Brain microvascular endothelial cell (primary cell): ENCODE measurements around the gene SLC25A29.
"Not testable (repeated sequence)": the region's sequence is repeated elsewhere in the genome, so short reads cannot be mapped to it uniquely, and the experiment has no call there.

Experiments
- DNase-seq: peaks from one replicate; pipeline ENCODE4 v3.0.0-alpha.2; 2020
- H3K27ac ChIP-seq: fragments of 250-450 bp; sonication (Bioruptor Pico); 2 replicates; pipeline ENCODE4 v1.5.1; 2020; ENCODE audit warnings: mild to moderate bottlenecking, moderate library complexity
- H3K27me3 ChIP-seq: fragments of 250-450 bp; sonication (Bioruptor Pico); replicated peaks from 2 replicates; pipeline ENCODE4 v1.5.1; 2020; ENCODE audit warnings: mild to moderate bottlenecking
- H3K36me3 ChIP-seq: fragments of 250-450 bp; sonication (Bioruptor Pico); replicated peaks from 2 replicates; pipeline ENCODE4 v1.5.1; 2020; ENCODE audit warnings: mild to moderate bottlenecking
- H3K4me3 ChIP-seq: 2 replicates; pipeline ENCODE4 v1.5.1; 2011; ENCODE audit warnings: low read depth, mild to moderate bottlenecking, control low read depth, low read length, moderate library complexity
- in situ Hi-C: cut with HindIII; loops from 2 replicates; pipeline ENCODE4 v1.10.0; 2017; ENCODE audit warnings: low sequenced_read_pairs, low pct_ligation_motif_present
- TF ChIP-seq, protein P1 (sequence below): IDR thresholded peaks from 2 replicates; pipeline ENCODE4 v1.5.1; 2011; ENCODE audit warnings: low read depth, mild to moderate bottlenecking, moderate library complexity, low read length, control low read depth, inconsistent platforms; ENCODE audit errors: missing control alignments

The SLC25A29 gene

DNA sequence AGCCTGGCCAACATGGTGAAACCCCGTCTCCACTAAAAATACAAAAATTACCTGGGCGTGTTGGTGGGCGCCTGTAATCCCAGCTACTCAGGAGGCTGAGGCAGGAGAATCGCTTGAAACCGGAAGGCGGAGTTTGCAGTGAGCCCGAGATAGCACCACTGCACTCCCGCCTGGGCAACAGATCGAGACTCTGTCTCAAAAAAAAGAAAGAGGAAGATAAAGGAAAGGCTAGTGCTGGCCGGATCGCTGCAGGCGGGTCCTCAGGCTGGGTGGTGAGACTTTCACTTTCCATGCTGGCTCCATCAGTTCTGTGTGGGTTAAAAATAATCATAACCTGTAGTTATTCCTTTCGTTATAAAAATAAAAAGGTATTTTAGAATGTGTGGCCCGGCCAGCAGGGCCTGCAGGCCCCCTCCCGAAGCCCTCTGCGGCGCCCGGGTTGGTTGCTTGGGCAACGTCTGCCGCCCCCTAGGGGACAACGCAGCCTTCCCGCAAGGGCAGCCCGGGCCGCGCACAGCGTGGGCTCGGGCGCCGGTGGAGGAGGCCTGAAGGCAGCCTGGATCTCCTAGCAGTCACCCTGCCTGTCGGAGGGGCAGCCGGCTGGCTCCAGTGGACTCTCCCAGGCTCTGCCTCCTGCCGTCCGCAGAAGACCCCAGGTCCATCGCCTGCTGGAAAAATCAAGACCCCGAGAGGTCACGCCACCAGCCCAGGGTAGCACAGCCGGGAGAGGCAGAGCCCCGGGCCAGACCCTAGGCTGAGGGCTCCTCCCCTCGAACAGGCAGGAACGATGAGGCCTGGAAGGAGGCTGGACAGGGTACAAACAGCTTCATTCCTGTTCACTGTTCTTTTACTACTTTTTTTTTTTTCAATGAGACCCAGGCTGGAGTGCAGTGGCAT is 11.9 kb upstream of the SLC25A29 start:
- Histone ChIP-seq H3K4me3 (peak overlapping the region; percentile 12), H3K36me3 (no peaks in the 10 kb centered on the region), H3K27ac (no peak overlapping the region), H3K27me3 (no peaks in the 10 kb centered on the region)
- DNase-seq: peak; percentile 35
- in situ Hi-C loops: no loop called here
- TF ChIP-seq, protein P1, sequence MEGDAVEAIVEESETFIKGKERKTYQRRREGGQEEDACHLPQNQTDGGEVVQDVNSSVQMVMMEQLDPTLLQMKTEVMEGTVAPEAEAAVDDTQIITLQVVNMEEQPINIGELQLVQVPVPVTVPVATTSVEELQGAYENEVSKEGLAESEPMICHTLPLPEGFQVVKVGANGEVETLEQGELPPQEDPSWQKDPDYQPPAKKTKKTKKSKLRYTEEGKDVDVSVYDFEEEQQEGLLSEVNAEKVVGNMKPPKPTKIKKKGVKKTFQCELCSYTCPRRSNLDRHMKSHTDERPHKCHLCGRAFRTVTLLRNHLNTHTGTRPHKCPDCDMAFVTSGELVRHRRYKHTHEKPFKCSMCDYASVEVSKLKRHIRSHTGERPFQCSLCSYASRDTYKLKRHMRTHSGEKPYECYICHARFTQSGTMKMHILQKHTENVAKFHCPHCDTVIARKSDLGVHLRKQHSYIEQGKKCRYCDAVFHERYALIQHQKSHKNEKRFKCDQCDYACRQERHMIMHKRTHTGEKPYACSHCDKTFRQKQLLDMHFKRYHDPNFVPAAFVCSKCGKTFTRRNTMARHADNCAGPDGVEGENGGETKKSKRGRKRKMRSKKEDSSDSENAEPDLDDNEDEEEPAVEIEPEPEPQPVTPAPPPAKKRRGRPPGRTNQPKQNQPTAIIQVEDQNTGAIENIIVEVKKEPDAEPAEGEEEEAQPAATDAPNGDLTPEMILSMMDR: peak; percentile 78

DNA sequence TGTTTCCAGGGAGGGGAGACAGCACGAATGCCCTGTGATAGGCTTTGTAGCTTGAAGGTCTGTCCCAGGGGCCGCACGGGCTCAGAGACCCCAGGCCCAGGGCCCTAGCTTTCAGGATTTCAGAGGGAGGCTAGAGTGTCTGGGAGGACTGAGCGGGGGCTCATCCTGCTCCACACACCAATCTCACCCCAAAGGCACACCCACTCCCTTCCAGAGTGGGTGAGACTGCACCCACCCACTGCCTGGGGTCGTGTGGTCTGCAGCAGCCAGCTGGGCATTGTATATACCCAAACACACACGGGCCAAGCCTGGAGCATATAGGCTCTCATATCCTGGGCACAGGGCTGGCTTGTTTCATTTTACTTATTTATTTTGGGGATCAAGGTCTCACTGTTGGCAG is 11.1 kb upstream of the SLC25A29 start:
- in situ Hi-C loops: no loop called here
- no peaks in the 10 kb centered on the region for H3K36me3 ChIP-seq
- no peaks in the 10 kb centered on the region for H3K27me3 ChIP-seq
- H3K4me3 ChIP-seq: no peak overlapping the region
- no peak for DNase-seq
- H3K27ac ChIP-seq: no peak overlapping the region
- TF ChIP-seq, protein P1: no peak

DNA sequence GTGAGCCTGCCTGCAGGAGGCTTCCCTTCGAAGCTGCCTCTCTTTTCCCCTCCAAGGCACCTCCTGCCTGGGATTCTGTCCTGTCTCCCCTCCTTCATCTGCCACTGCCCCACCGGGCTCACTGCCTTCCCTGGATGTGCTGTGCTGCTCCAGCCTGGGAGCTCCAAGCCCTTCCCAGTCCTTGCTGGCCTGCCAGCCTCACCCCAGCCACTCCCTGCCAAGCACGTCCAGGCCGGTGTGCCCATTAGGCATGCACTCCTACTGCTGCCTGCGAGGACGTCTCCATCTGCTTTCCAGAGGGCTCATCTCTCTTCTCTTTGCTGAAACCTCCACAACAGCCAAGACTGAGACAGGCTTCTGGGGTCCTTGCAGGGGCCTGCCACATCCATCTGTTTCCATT is 8.5 kb upstream of the SLC25A29 start:
- H3K27me3 ChIP-seq: no peaks in the 10 kb centered on the region
- TF ChIP-seq, protein P1: no peak
- no peak overlapping the region for H3K27ac ChIP-seq
- no peaks in the 10 kb centered on the region for H3K36me3 ChIP-seq
- no peak for DNase-seq
- H3K4me3 ChIP-seq: no peak overlapping the region
- in situ Hi-C loops: no loop called here

DNA sequence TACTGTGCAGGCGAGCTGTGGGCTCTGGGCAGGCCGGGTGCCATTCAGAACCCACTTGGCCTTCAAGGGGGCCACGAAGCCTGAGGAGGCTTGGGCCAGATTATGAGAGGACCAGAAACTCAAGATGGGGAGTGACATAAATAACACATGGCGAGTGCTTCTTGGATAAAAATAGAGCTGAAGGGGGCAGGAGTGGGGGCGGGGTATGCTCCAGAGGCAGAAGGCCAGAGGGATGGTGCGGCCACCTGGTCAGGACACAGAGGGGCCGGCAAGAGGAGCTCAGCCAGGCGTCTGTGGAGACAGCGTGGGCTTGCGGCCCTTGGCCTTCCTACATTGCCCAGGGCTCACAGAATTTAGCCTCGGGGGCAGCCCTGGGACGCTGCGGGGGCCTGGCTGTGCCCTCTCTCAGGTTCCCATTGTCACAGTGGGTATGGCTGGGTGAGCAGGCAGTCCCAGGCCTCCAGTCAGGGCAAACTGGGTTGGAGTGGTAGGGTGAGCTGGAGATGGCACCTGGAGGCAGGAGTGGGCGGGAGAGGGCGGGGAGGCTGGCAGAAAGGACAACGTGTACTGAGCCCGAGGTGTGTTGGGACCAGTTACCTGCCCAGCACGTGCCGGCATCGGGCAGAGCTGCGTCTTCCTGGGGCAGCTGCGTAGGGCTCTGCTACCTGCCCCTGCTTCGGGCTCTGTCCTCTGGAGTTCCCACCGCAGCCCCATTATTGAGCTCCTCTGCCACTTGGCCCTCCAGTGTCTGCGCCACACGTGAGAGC is 7.4 kb upstream of the SLC25A29 start:
- TF ChIP-seq, protein P1: no peak
- H3K27me3 ChIP-seq: no peaks in the 10 kb centered on the region
- DNase-seq: no peak
- in situ Hi-C loops: no loop called here
- H3K4me3 ChIP-seq: no peak overlapping the region
- no peak overlapping the region for H3K27ac ChIP-seq
- H3K36me3 ChIP-seq: no peaks in the 10 kb centered on the region

DNA sequence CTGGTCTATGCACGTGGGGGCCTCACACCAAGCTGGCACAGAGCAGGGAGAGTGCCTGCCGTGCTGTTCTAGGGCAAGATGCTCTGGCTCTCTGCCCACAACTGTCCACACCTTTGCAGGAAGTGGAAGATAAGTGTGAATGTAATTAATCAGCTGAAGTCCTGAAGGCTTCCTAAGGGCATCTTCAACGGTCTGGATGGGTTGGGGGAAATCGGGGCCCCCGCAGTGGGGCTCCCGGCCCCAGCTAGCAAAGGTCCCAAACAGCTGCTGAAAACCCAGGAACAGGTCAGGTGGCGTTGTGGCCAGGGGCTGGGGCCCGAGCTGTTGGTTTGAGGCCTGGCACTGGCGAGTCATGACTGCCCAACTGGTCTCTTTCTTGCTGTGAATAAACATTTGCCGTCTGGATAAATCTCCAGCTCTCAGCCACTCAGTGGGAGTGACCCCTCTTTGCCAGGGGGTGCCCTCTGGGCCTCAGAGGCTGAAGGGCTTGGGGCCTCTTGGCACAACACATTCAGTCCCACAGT is 6.7 kb upstream of the SLC25A29 start:
- DNase-seq: no peak

DNA sequence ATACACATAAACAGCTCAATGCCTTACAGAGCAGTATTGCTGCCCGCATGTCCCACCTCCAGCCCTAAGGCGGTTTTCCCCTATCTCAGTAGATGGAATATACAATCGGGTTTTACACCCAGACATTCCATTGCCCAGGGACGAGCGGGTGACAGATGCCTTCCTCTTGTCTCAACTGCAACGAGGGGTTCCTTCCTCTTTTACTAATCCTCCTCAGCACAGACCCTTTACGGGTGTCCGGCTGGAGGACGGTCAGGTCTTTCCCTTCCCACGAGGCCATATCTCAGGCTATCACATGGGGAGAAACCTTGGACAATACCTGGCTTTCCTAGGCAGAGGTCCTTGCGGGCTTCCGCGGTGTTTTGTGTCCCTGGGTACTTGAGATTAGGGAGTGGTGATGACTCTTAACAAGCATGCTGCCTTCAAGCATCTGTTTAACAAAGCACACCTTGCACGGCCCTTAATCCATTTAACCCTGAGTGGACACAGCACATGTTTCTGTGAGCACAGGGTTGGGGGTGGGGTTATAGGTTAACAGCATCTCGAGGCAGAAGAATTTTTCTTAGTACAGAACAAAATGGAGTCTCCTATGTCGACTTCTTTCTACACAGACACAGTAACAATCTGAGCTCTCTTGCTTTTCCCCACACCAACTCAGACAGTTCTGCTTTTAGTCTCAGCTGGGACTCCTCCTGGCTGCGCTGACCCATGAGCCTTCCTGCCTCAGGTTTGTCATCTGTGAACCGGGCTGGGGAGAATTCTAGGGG is 6.0 kb upstream of the SLC25A29 start:
- not testable (repeated sequence) for H3K27ac ChIP-seq, H3K4me3 ChIP-seq, H3K27me3 ChIP-seq

More for the DNA sequence above, 6.7 kb upstream of the SLC25A29 start:
- Histone ChIP-seq H3K4me3 (no peak overlapping the region), H3K27me3 (no peaks in the 10 kb centered on the region), H3K27ac (no peak overlapping the region), H3K36me3 (no peaks in the 10 kb centered on the region)
- in situ Hi-C loops: no loop called here
- TF ChIP-seq, protein P1: no peak

More for the DNA sequence above, 6.0 kb upstream of the SLC25A29 start:
- in situ Hi-C loops, H3K36me3 ChIP-seq, DNase-seq: not testable (repeated sequence)
